Endothelial cell of umbilical vein (primary cell): ENCODE measurements around the gene ZNF652.

Experiments
- EZH2 ChIP-seq: IDR thresholded peaks from 2 replicates; pipeline ENCODE4 v1.6.1; 2012; ENCODE audit warnings: borderline replicate concordance, low read depth, mild to moderate bottlenecking, moderate library complexity, low read length, inconsistent platforms; ENCODE audit not compliant: severe bottlenecking
- JUN ChIP-seq: IDR thresholded peaks from 2 replicates; pipeline ENCODE4 v1.6.1; 2011; ENCODE audit warnings: borderline replicate concordance, low read depth; ENCODE audit not compliant: insufficient read length, insufficient read depth
- MYC ChIP-seq: IDR thresholded peaks from one replicate; pipeline ENCODE4 v1.6.1; 2011; ENCODE audit warnings: mild to moderate bottlenecking, low read depth, low read length
- POLR2AphosphoS5 ChIP-seq: IDR thresholded peaks from 2 replicates; pipeline ENCODE4 v1.6.1; 2012; ENCODE audit warnings: low read depth, mild to moderate bottlenecking, control low read depth, low read length, moderate library complexity; ENCODE audit not compliant: insufficient read depth

GRCh38 chr17:49390548-49391324 lies 28.7 kb upstream of the ZNF652 start:
- TF ChIP-seq JUN (no peak), EZH2 (no peak), POLR2AphosphoS5 (peak; percentile 26), MYC (no peak)
